Measurements from ENCODE around the gene LRRC47. TPM values are rescaled to one million over a fixed set of nuclear protein-coding genes. Genes with fewer than 3 reads are reported as not detected.
A peak's percentile ranks its signal among the peaks of the same experiment; 100 is the strongest.
"Not testable (repeated sequence)": the region's sequence is repeated elsewhere in the genome, so short reads cannot be mapped to it uniquely, and the experiment has no call there.

LRRC47 gene
- total RNA-seq, 3 donors from 2014 or later, result 47.0 to 53.0 (median 49.6) TPM

GRCh38 chr1:3804627-3804944 is 8.3 kb upstream of the LRRC47 start:
- not testable (repeated sequence) for H3K4me1 Mint-ChIP-seq (ENCODE audit: low read depth); ATAC-seq; H3K4me3 Mint-ChIP-seq; H3K9me3 Mint-ChIP-seq; H3K36me3 Mint-ChIP-seq (ENCODE audit: insufficient read depth); DNase-seq
- peaks cover 39% of the 10 kb centered on the region for H3K27me3 Mint-ChIP-seq (ENCODE audit: low read depth)

- Mint-ChIP-seq H3K4me1 (ENCODE audit: low read depth) (peaks cover 10% of the 10 kb centered on the region), H3K4me3 (no peak overlapping the region), H3K9me3 (no peaks in the 10 kb centered on the region), H3K36me3 (ENCODE audit: insufficient read depth) (no peaks in the 10 kb centered on the region), H3K27me3 (ENCODE audit: low read depth) (peaks cover 39% of the 10 kb centered on the region)
- ATAC-seq (no peak), DNase-seq (no peak)
Measured at GRCh38 chr1:3803905-3804626, 7.8 kb upstream of the LRRC47 start.

GRCh38 chr1:3800795-3801194 is 4.5 kb upstream of the LRRC47 start:
- not testable (repeated sequence) for H3K4me3 Mint-ChIP-seq; H3K36me3 Mint-ChIP-seq (ENCODE audit: insufficient read depth); DNase-seq; H3K9me3 Mint-ChIP-seq; ATAC-seq
- Mint-ChIP-seq H3K4me1 (ENCODE audit: low read depth) (peaks cover 19% of the 10 kb centered on the region), H3K27me3 (ENCODE audit: low read depth) (peaks cover 36% of the 10 kb centered on the region)

- Mint-ChIP-seq H3K4me1 (ENCODE audit: low read depth) (peaks cover 23% of the 10 kb centered on the region), H3K9me3 (no peaks in the 10 kb centered on the region)
Measured at GRCh38 chr1:3799976-3800685, 3.8 kb upstream of the LRRC47 start.

GRCh38 chr1:3795453-3796214 is 664 bp downstream of the LRRC47 start:
- DNase-seq, result no peak
- H3K4me3 Mint-ChIP-seq, result peak overlapping the region; percentile 85
- peaks cover 4% of the 10 kb centered on the region for H3K27me3 Mint-ChIP-seq (ENCODE audit: low read depth)
- H3K9me3 Mint-ChIP-seq, result no peaks in the 10 kb centered on the region
- peaks cover 46% of the 10 kb centered on the region for H3K4me1 Mint-ChIP-seq (ENCODE audit: low read depth)
- ATAC-seq, result peak; percentile 23 to 24
- peaks cover 4% of the 10 kb centered on the region for H3K36me3 Mint-ChIP-seq (ENCODE audit: insufficient read depth)

More at GRCh38 chr1:3799976-3800685, 3.8 kb upstream of the LRRC47 start:
- H3K27me3 Mint-ChIP-seq (ENCODE audit: low read depth), result peaks cover 36% of the 10 kb centered on the region
- H3K4me3 Mint-ChIP-seq, result no peak overlapping the region
- no peaks in the 10 kb centered on the region for H3K36me3 Mint-ChIP-seq (ENCODE audit: insufficient read depth)
- ATAC-seq (no peak), DNase-seq (no peak)

- H3K36me3 Mint-ChIP-seq (ENCODE audit: insufficient read depth), result peaks cover 13% of the 10 kb centered on the region
- no peaks in the 10 kb centered on the region for H3K9me3 Mint-ChIP-seq
- no peak overlapping the region for H3K4me3 Mint-ChIP-seq
- H3K27me3 Mint-ChIP-seq (ENCODE audit: low read depth), result no peaks in the 10 kb centered on the region
- peaks cover 56% of the 10 kb centered on the region for H3K4me1 Mint-ChIP-seq (ENCODE audit: low read depth)
- no peak for DNase-seq
- no peak for ATAC-seq
Measured at GRCh38 chr1:3790952-3791351, 5.3 kb downstream of the LRRC47 start.

- H3K4me3 Mint-ChIP-seq, result no peak overlapping the region
- no peaks in the 10 kb centered on the region for H3K27me3 Mint-ChIP-seq (ENCODE audit: low read depth)
- H3K36me3 Mint-ChIP-seq (ENCODE audit: insufficient read depth), result peaks cover 15% of the 10 kb centered on the region
Measured at GRCh38 chr1:3790500-3790923, 5.8 kb downstream of the LRRC47 start.

GRCh38 chr1:3789421-3790300 is 6.6 kb downstream of the LRRC47 start:
- peaks cover 21% of the 10 kb centered on the region for H3K36me3 Mint-ChIP-seq (ENCODE audit: insufficient read depth)
- no peak overlapping the region for H3K4me3 Mint-ChIP-seq
- H3K9me3 Mint-ChIP-seq, result no peaks in the 10 kb centered on the region
- DNase-seq, result no peak
- ATAC-seq, result no peak
- peaks cover 48% of the 10 kb centered on the region for H3K4me1 Mint-ChIP-seq (ENCODE audit: low read depth)
- no peaks in the 10 kb centered on the region for H3K27me3 Mint-ChIP-seq (ENCODE audit: low read depth)

More at GRCh38 chr1:3790500-3790923, 5.8 kb downstream of the LRRC47 start:
- no peaks in the 10 kb centered on the region for H3K9me3 Mint-ChIP-seq
- no peak for ATAC-seq
- DNase-seq, result no peak
- peaks cover 55% of the 10 kb centered on the region for H3K4me1 Mint-ChIP-seq (ENCODE audit: low read depth)

- ATAC-seq (no peak), DNase-seq (no peak)
- H3K27me3 Mint-ChIP-seq (ENCODE audit: low read depth), result no peaks in the 10 kb centered on the region
- peaks cover 41% of the 10 kb centered on the region for H3K4me1 Mint-ChIP-seq (ENCODE audit: low read depth)
- no peaks in the 10 kb centered on the region for H3K9me3 Mint-ChIP-seq
- peaks cover 27% of the 10 kb centered on the region for H3K36me3 Mint-ChIP-seq (ENCODE audit: insufficient read depth)
- no peak overlapping the region for H3K4me3 Mint-ChIP-seq
Measured at GRCh38 chr1:3788756-3789420, 7.4 kb downstream of the LRRC47 start.

- Mint-ChIP-seq H3K27me3 (ENCODE audit: low read depth) (no peaks in the 10 kb centered on the region), H3K36me3 (ENCODE audit: insufficient read depth) (peaks cover 31% of the 10 kb centered on the region), H3K9me3 (no peaks in the 10 kb centered on the region), H3K4me1 (ENCODE audit: low read depth) (peaks cover 34% of the 10 kb centered on the region), H3K4me3 (no peak overlapping the region)
- DNase-seq (no peak), ATAC-seq (no peak)
Measured at GRCh38 chr1:3787745-3788605, 8.3 kb downstream of the LRRC47 start.

- Mint-ChIP-seq H3K27me3 (ENCODE audit: low read depth) (no peaks in the 10 kb centered on the region), H3K9me3 (no peaks in the 10 kb centered on the region), H3K36me3 (ENCODE audit: insufficient read depth) (peaks cover 31% of the 10 kb centered on the region), H3K4me3 (no peak overlapping the region), H3K4me1 (ENCODE audit: low read depth) (peaks cover 29% of the 10 kb centered on the region)
- DNase-seq (no peak), ATAC-seq (peak; percentile 58 to 89)
Measured at GRCh38 chr1:3787349-3787715, 9.0 kb downstream of the LRRC47 start.

- no peak for DNase-seq
- no peaks in the 10 kb centered on the region for H3K9me3 Mint-ChIP-seq
- no peak for ATAC-seq
- H3K36me3 Mint-ChIP-seq (ENCODE audit: insufficient read depth), result peaks cover 27% of the 10 kb centered on the region
- peaks cover 24% of the 10 kb centered on the region for H3K4me1 Mint-ChIP-seq (ENCODE audit: low read depth)
- H3K4me3 Mint-ChIP-seq, result no peak overlapping the region
- H3K27me3 Mint-ChIP-seq (ENCODE audit: low read depth), result no peaks in the 10 kb centered on the region
Measured at GRCh38 chr1:3786468-3787348, 9.6 kb downstream of the LRRC47 start.
